GM23248 (cell line): ENCODE measurements around the gene ANKRD35. TPM values are rescaled to one million over a fixed set of nuclear protein-coding genes. Genes with fewer than 3 reads are reported as not detected.
A peak's percentile ranks its signal among the peaks of the same experiment; 100 is the strongest.

Experiments used
- DNase-seq: peaks from one replicate; pipeline ENCODE4 v3.0.0-alpha.2; 2015
- H2AFZ ChIP-seq: fragments of 200-600 bp; sonication (generic); 2 replicates; pipeline ENCODE4 v1.6.1; 2016; ENCODE audit warnings: antibody characterized with exemption
- H3F3A ChIP-seq: fragments of 200-600 bp; sonication (generic); 2 replicates; pipeline ENCODE4 v1.6.1; 2016; ENCODE audit warnings: mild to moderate bottlenecking, antibody characterized with exemption, mixed run types; ENCODE audit not compliant: insufficient read depth
- H3K27ac ChIP-seq: fragments of 200-600 bp; sonication (generic); 2 replicates; pipeline ENCODE4 v1.5.1; 2016; ENCODE audit warnings: mild to moderate bottlenecking
- H3K27me3 ChIP-seq: fragments of 200-600 bp; sonication (generic); replicated peaks from 2 replicates; pipeline ENCODE4 v1.6.1; 2016; ENCODE audit warnings: mild to moderate bottlenecking; ENCODE audit not compliant: insufficient read depth
- H3K36me3 ChIP-seq: fragments of 200-600 bp; sonication (generic); 2 replicates; pipeline ENCODE4 v1.6.1; 2016; ENCODE audit warnings: low read depth, mild to moderate bottlenecking
- H3K4me1 ChIP-seq: fragments of 200-600 bp; sonication (generic); 2 replicates; pipeline ENCODE4 v1.6.1; 2016; ENCODE audit warnings: mild to moderate bottlenecking; ENCODE audit not compliant: insufficient read depth
- H3K4me2 ChIP-seq: fragments of 200-600 bp; sonication (generic); one replicate; pipeline ENCODE4 v1.6.1; 2016; ENCODE audit warnings: mild to moderate bottlenecking; ENCODE audit not compliant: unreplicated experiment
- H3K4me3 ChIP-seq: fragments of 200-600 bp; sonication (generic); 2 replicates; pipeline ENCODE4 v1.5.1; 2016; ENCODE audit warnings: mild to moderate bottlenecking
- H3K79me2 ChIP-seq: fragments of 200-600 bp; sonication (generic); 2 replicates; pipeline ENCODE4 v1.6.1; 2016; ENCODE audit warnings: mild to moderate bottlenecking; ENCODE audit not compliant: insufficient read depth
- H3K9ac ChIP-seq: fragments of 200-600 bp; sonication (generic); 2 replicates; pipeline ENCODE4 v1.6.1; 2016; ENCODE audit warnings: mild to moderate bottlenecking
- H3K9me2 ChIP-seq: fragments of 200-600 bp; sonication (generic); 2 replicates; pipeline ENCODE4 v1.6.1; 2016; ENCODE audit warnings: mixed run types, mild to moderate bottlenecking, moderate library complexity; ENCODE audit not compliant: insufficient read depth
- H3K9me3 ChIP-seq: fragments of 200-600 bp; sonication (generic); one replicate; pipeline ENCODE4 v1.6.1; 2017; ENCODE audit warnings: low read depth
- H4K20me1 ChIP-seq: fragments of 200-600 bp; sonication (generic); 2 replicates; pipeline ENCODE4 v1.6.0; 2016; ENCODE audit not compliant: insufficient read depth
- EZH2 ChIP-seq: fragments of 200-600 bp; sonication (generic); IDR thresholded peaks from 2 replicates; pipeline ENCODE4 v1.6.1; 2018; ENCODE audit warnings: antibody characterized with exemption, mild to moderate bottlenecking; ENCODE audit not compliant: insufficient read depth, poor library complexity, severe bottlenecking
- EZH2phosphoT487 ChIP-seq: fragments of 200-600 bp; sonication (generic); IDR thresholded peaks from 2 replicates; pipeline ENCODE4 v1.6.1; 2018; ENCODE audit warnings: antibody characterized with exemption, moderate library complexity, mild to moderate bottlenecking, low read depth; ENCODE audit not compliant: insufficient read depth
- WGBS, 2 experiments: methylation state at CpG; one replicate each; pipeline ENCODE4 v1.1.6; 2015 to 2017; ENCODE audit warnings: low lambda C conversion rate in 2 of 2, low coverage in 1 of 2; ENCODE audit errors: missing lambda C conversion rate in 2 of 2; 5-methylcytosine and 5-hydroxymethylcytosine counted together
- in situ Hi-C: fragments of 300-500 bp; cut with MboI; formaldehyde crosslinking; loops from 2 replicates; pipeline ENCODE4 v1.15.0; 2020
- polyA plus RNA-seq: library from polyadenylated mRNA; unstranded; fragments of >200 nt; fragmentation: Nextera tagmentation; extraction: Ambion mirVana; gene quantifications from 2 replicates; pipeline ENCODE4 v1.2.1, GENCODE V29; 2016
- total RNA-seq: library from RNA; depleted of rRNA; stranded (reverse); fragments of >200 nt; shearing (Covaris generic); gene quantifications from 2 replicates; pipeline ENCODE4 v1.2.3, GENCODE V29; 2014

The ANKRD35 gene
- total and polyA plus RNA-seq, 2 experiments from 2014 or later, result 0.65 to 3.4 TPM

GRCh38 chr1:145891587-145892485, 6.2 kb upstream of the ANKRD35 start:
- DNase-seq, result peak; percentile 96
- peaks cover 17% of the 10 kb centered on the region for H3K4me1 ChIP-seq
- H3K9me3 ChIP-seq, result no peaks in the 10 kb centered on the region
- peak overlapping the region; percentile 50 for H3K4me3 ChIP-seq
- H3K9ac ChIP-seq, result peak overlapping the region; percentile 60
- 0 to 3% methylated on average over 6 of the region's 6 CpGs for WGBS, 2 experiments
- H4K20me1 ChIP-seq, result no peaks in the 10 kb centered on the region
- H3K79me2 ChIP-seq, result no peaks in the 10 kb centered on the region
- H2AFZ ChIP-seq, result peak overlapping the region; percentile 93
- in situ Hi-C loops, result no loop called here
- peak overlapping the region; percentile 80 for H3K27ac ChIP-seq
- H3K4me2 ChIP-seq, result peak overlapping the region; percentile 77
- H3K9me2 ChIP-seq, result no peaks in the 10 kb centered on the region
- H3F3A ChIP-seq, result peaks cover 25% of the 10 kb centered on the region
- no peaks in the 10 kb centered on the region for H3K27me3 ChIP-seq
- no peak for TF ChIP-seq EZH2phosphoT487
- TF ChIP-seq EZH2, result no peak
- H3K36me3 ChIP-seq, result no peaks in the 10 kb centered on the region

GRCh38 chr1:145891143-145891542, 5.5 kb upstream of the ANKRD35 start:
- peak overlapping the region; percentile 77 for H3K4me2 ChIP-seq
- TF ChIP-seq EZH2 (no peak), EZH2phosphoT487 (no peak)
- H3K36me3 ChIP-seq, result no peaks in the 10 kb centered on the region

GRCh38 chr1:145889722-145890121, 4.1 kb upstream of the ANKRD35 start:
- Histone ChIP-seq H3K79me2 (no peaks in the 10 kb centered on the region), H4K20me1 (no peaks in the 10 kb centered on the region), H3K4me2 (no peak overlapping the region), H3F3A (peaks cover 31% of the 10 kb centered on the region), H3K4me3 (no peak overlapping the region), H3K9me2 (no peaks in the 10 kb centered on the region), H3K4me1 (peaks cover 26% of the 10 kb centered on the region), H3K27ac (no peak overlapping the region), H3K9me3 (no peaks in the 10 kb centered on the region), H2AFZ (no peak overlapping the region), H3K9ac (no peak overlapping the region), H3K36me3 (no peaks in the 10 kb centered on the region), H3K27me3 (no peaks in the 10 kb centered on the region)
- WGBS, 2 experiments, result 95 to 96% methylated on average over 3 of the region's 3 CpGs
- no peak for TF ChIP-seq EZH2phosphoT487
- no peak for TF ChIP-seq EZH2
- in situ Hi-C loops, result no loop called here
- DNase-seq, result no peak

More at GRCh38 chr1:145891143-145891542, 5.5 kb upstream of the ANKRD35 start:
- Histone ChIP-seq H3K27ac (peak overlapping the region; percentile 80), H2AFZ (peak overlapping the region; percentile 93), H3K79me2 (no peaks in the 10 kb centered on the region), H3K9me3 (no peaks in the 10 kb centered on the region), H3K9ac (peak overlapping the region; percentile 60), H3F3A (peaks cover 25% of the 10 kb centered on the region), H3K9me2 (no peaks in the 10 kb centered on the region), H3K4me1 (peaks cover 17% of the 10 kb centered on the region), H3K27me3 (no peaks in the 10 kb centered on the region), H4K20me1 (no peaks in the 10 kb centered on the region), H3K4me3 (no peak overlapping the region)
- DNase-seq, result no peak
- in situ Hi-C loops, result no loop called here
- 38 to 57% methylated on average over 1 of the region's 1 CpG for whole genome bisulfite sequencing, 2 experiments

GRCh38 chr1:145887631-145888030, 2.0 kb upstream of the ANKRD35 start:
- DNase-seq, result no peak
- no peak overlapping the region for H3K9ac ChIP-seq
- H3K36me3 ChIP-seq, result no peaks in the 10 kb centered on the region
- no peaks in the 10 kb centered on the region for H3K79me2 ChIP-seq
- H3K4me3 ChIP-seq, result no peak overlapping the region
- in situ Hi-C loops, result no loop called here
- peaks cover 30% of the 10 kb centered on the region for H3K4me1 ChIP-seq
- H2AFZ ChIP-seq, result no peak overlapping the region
- H3K4me2 ChIP-seq, result no peak overlapping the region
- H3K27me3 ChIP-seq, result no peaks in the 10 kb centered on the region
- TF ChIP-seq EZH2, result no peak
- no peak for TF ChIP-seq EZH2phosphoT487
- no peaks in the 10 kb centered on the region for H3K9me2 ChIP-seq
- peaks cover 41% of the 10 kb centered on the region for H3F3A ChIP-seq
- H3K9me3 ChIP-seq, result no peaks in the 10 kb centered on the region
- no peaks in the 10 kb centered on the region for H4K20me1 ChIP-seq
- 77 to 80% methylated on average over 5 of the region's 5 CpGs for WGBS, 2 experiments
- H3K27ac ChIP-seq, result no peak overlapping the region
